ENCODE results near the gene ZNF544. TPM values are rescaled to one million over a fixed set of nuclear protein-coding genes. Genes with fewer than 3 reads are reported as not detected.

Gene ZNF544
- polyA plus RNA-seq, 1 experiment = 26.4 TPM

GRCh38 chr19:58265100-58265499 lies 36.4 kb downstream of the ZNF544 start:
- Histone ChIP-seq H3K27me3 (ENCODE audit: control insufficient read depth, insufficient read depth, low read length) (no peaks in the 10 kb centered on the region), H3K27ac (ENCODE audit: low read depth, low read length) (no peak overlapping the region), H3K4me3 (ENCODE audit: low read depth, low read length) (no peak overlapping the region), H3K9me3 (ENCODE audit: control insufficient read depth, insufficient read depth, low read length) (peaks cover 94% of the 10 kb centered on the region)
- TF ChIP-seq, protein P1, sequence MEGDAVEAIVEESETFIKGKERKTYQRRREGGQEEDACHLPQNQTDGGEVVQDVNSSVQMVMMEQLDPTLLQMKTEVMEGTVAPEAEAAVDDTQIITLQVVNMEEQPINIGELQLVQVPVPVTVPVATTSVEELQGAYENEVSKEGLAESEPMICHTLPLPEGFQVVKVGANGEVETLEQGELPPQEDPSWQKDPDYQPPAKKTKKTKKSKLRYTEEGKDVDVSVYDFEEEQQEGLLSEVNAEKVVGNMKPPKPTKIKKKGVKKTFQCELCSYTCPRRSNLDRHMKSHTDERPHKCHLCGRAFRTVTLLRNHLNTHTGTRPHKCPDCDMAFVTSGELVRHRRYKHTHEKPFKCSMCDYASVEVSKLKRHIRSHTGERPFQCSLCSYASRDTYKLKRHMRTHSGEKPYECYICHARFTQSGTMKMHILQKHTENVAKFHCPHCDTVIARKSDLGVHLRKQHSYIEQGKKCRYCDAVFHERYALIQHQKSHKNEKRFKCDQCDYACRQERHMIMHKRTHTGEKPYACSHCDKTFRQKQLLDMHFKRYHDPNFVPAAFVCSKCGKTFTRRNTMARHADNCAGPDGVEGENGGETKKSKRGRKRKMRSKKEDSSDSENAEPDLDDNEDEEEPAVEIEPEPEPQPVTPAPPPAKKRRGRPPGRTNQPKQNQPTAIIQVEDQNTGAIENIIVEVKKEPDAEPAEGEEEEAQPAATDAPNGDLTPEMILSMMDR (IDR thresholded peaks at IDR 0.05; ENCODE audit: low read depth, low read length) = no peak
- no peak for DNase-seq (ENCODE audit: low read depth, low spot score)
- ChIA-PET POLR2A (no interaction called here), CTCF (no interaction called here)

GRCh38 chr19:58268344-58268743 lies 39.6 kb downstream of the ZNF544 start:
- no peak for DNase-seq (ENCODE audit: low read depth, low spot score)
- POLR2A ChIA-PET = no interaction called here
- peaks cover 93% of the 10 kb centered on the region for H3K9me3 ChIP-seq (ENCODE audit: control insufficient read depth, insufficient read depth, low read length)

DNA sequence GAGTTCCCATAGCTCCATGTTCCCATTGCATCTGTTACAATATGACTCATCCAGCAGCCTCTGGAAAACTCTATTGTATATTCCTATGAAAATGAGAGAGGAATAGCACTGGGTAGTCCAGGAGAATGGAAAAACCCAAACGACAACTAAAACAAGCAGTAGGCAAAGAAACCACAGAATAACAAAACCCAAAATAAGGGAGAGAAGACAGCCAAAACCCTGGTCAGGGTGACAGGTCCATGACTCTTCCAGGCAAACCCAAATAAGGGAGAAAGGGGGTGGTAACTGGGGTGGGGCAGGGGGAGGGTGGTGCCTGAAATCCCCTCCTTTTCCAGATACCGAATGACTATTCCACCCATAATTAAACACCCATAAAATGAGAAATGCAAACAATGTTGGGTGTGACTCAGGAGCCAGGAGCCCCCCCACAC lies 46.1 kb downstream of the ZNF544 start:
- TF ChIP-seq, protein P1 (IDR thresholded peaks at IDR 0.05; ENCODE audit: low read depth, low read length) = no peak
- CTCF ChIA-PET = interaction anchor here (0.6 kb wide), 1 partner anchor 456 kb away, joined by 4 read pairs; no protein-coding TSS in a partner anchor
- POLR2A ChIA-PET = no interaction called here
- Histone ChIP-seq H3K9me3 (ENCODE audit: control insufficient read depth, insufficient read depth, low read length) (peaks cover 76% of the 10 kb centered on the region), H3K27me3 (ENCODE audit: control insufficient read depth, insufficient read depth, low read length) (no peaks in the 10 kb centered on the region), H3K4me3 (ENCODE audit: low read depth, low read length) (no peak overlapping the region), H3K27ac (ENCODE audit: low read depth, low read length) (no peak overlapping the region)
- DNase-seq (ENCODE audit: low read depth, low spot score) = no peak

More at GRCh38 chr19:58268344-58268743, 39.6 kb downstream of the ZNF544 start:
- TF ChIP-seq, protein P1 (IDR thresholded peaks at IDR 0.05; ENCODE audit: low read depth, low read length) = no peak
- CTCF ChIA-PET = no interaction called here
- Histone ChIP-seq H3K4me3 (ENCODE audit: low read depth, low read length) (no peak overlapping the region), H3K27me3 (ENCODE audit: control insufficient read depth, insufficient read depth, low read length) (no peaks in the 10 kb centered on the region), H3K27ac (ENCODE audit: low read depth, low read length) (no peak overlapping the region)

DNA sequence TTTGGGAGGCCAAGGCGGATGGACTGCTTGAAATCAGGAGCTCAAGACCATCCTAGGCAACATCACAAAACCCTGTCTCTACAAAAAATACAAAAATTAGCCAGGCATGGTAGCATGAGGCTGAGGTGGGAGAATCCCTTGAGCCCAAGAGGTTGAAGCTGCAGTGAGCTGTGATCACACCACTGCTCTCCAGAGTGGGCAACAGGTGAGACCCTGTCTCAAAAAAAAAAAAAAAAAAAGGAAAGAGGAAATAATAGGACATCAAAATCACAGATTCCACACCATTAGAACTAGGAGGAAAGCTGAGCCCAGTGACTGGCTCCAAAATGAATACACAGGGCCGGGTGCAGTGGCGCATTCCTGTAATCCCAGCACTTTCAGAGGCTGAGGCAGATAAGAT lies 46.9 kb downstream of the ZNF544 start:
- CTCF ChIA-PET = no interaction called here
- no peak overlapping the region for H3K4me3 ChIP-seq (ENCODE audit: low read depth, low read length)
- POLR2A ChIA-PET = interaction anchor here (0.7 kb wide), 1 partner anchor 45 kb away, joined by 3 read pairs; no protein-coding TSS in a partner anchor

DNA sequence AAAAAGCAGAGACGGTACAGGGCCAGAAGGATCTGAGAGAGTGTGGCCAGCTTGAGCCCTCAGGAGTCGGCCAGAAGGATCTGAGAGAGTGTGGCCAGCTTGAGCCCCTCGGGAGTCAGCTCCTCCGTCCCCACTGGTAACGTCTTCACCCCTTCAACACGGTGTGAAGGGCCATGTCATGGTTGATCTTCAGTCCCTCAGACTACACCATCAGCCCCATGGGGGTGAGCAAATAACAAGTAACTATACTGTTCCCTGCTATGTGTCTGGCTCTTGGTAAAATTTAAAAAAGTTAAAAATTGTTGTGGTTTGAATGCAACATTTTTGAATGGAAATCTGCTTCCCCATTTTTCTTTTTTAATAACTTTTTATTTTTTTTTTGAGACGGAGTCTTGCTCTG lies 48.5 kb downstream of the ZNF544 start:
- ChIA-PET POLR2A (no interaction called here), CTCF (no interaction called here)
- Histone ChIP-seq H3K27ac (ENCODE audit: low read depth, low read length) (no peak overlapping the region), H3K9me3 (ENCODE audit: control insufficient read depth, insufficient read depth, low read length) (peaks cover 72% of the 10 kb centered on the region), H3K27me3 (ENCODE audit: control insufficient read depth, insufficient read depth, low read length) (no peaks in the 10 kb centered on the region), H3K4me3 (ENCODE audit: low read depth, low read length) (no peak overlapping the region)
- DNase-seq (ENCODE audit: low read depth, low spot score) = no peak
- TF ChIP-seq, protein P1 (IDR thresholded peaks at IDR 0.05; ENCODE audit: low read depth, low read length) = no peak

More for the DNA sequence above, 46.9 kb downstream of the ZNF544 start:
- TF ChIP-seq, protein P1 (IDR thresholded peaks at IDR 0.05; ENCODE audit: low read depth, low read length) = no peak
- Histone ChIP-seq H3K9me3 (ENCODE audit: control insufficient read depth, insufficient read depth, low read length) (peaks cover 75% of the 10 kb centered on the region), H3K27me3 (ENCODE audit: control insufficient read depth, insufficient read depth, low read length) (no peaks in the 10 kb centered on the region), H3K27ac (ENCODE audit: low read depth, low read length) (no peak overlapping the region)
- DNase-seq (ENCODE audit: low read depth, low spot score) = no peak

All from AG04450 (cell line).